ENCODE data around the gene FNBP1.

The FNBP1 gene

GRCh38 chr9:129869585-129870501, 173.1 kb downstream of the FNBP1 start:
- DNase-seq, result no peak

GRCh38 chr9:129868872-129869486, 174.0 kb downstream of the FNBP1 start:
- no peak for DNase-seq

GRCh38 chr9:129868023-129868871, 174.7 kb downstream of the FNBP1 start:
- DNase-seq, result no peak

GRCh38 chr9:129867136-129868022, 175.6 kb downstream of the FNBP1 start:
- no peak for DNase-seq

- DNase-seq, result no peak
Observed at GRCh38 chr9:129866394-129867135, 176.4 kb downstream of the FNBP1 start.

- no peak for DNase-seq
Observed at GRCh38 chr9:129865668-129866320, 177.2 kb downstream of the FNBP1 start.

- DNase-seq, result no peak
Observed at GRCh38 chr9:129864991-129865647, 177.9 kb downstream of the FNBP1 start.

- no peak for DNase-seq
Observed at GRCh38 chr9:129863059-129863690, 179.8 kb downstream of the FNBP1 start.

GRCh38 chr9:129861447-129861827, 181.6 kb downstream of the FNBP1 start:
- DNase-seq, result no peak

- no peak for DNase-seq
Observed at GRCh38 chr9:129860653-129861446, 182.1 kb downstream of the FNBP1 start.

- no peak for DNase-seq
Observed at GRCh38 chr9:129858167-129858962, 184.6 kb downstream of the FNBP1 start.

GRCh38 chr9:129857207-129857606, 185.8 kb downstream of the FNBP1 start:
- DNase-seq, result no peak

- DNase-seq, result no peak
Observed at GRCh38 chr9:129854588-129855110, 188.3 kb downstream of the FNBP1 start.

- DNase-seq, result no peak
Observed at GRCh38 chr9:129853614-129854013, 189.4 kb downstream of the FNBP1 start.

- no peak for DNase-seq
Observed at GRCh38 chr9:129852579-129852978, 190.4 kb downstream of the FNBP1 start.

- no peak for DNase-seq
Observed at GRCh38 chr9:129851821-129852220, 191.2 kb downstream of the FNBP1 start.

- no peak for DNase-seq
Observed at GRCh38 chr9:129850821-129851550, 192.0 kb downstream of the FNBP1 start.
